Muscle of leg (tissue), 11 donors: Measurements from ENCODE around the gene SHISA8. TPM values are rescaled to one million over a fixed set of nuclear protein-coding genes. Genes with fewer than 3 reads are reported as not detected.

Source experiments
- DNase-seq: peaks from one replicate; pipeline ENCODE4 v3.0.0; 2013
- H3K27ac ChIP-seq: one replicate; pipeline ENCODE4 v1.5.1; 2013; ENCODE audit warnings: mild to moderate bottlenecking, low read length, control low read depth
- H3K27me3 ChIP-seq: one replicate; pipeline ENCODE4 v1.6.1; 2013; ENCODE audit warnings: low read length; ENCODE audit not compliant: control insufficient read depth, insufficient read depth
- H3K36me3 ChIP-seq: one replicate; pipeline ENCODE4 v1.6.1; 2013; ENCODE audit warnings: low read length; ENCODE audit not compliant: control insufficient read depth, insufficient read depth
- H3K4me1 ChIP-seq: one replicate; pipeline ENCODE4 v1.6.1; 2013; ENCODE audit warnings: low read length; ENCODE audit not compliant: control insufficient read depth, insufficient read depth
- H3K4me3 ChIP-seq: one replicate; pipeline ENCODE4 v1.5.1; 2013; ENCODE audit warnings: low read length, control low read depth
- H3K9me3 ChIP-seq: replicated peaks from 2 replicates; pipeline ENCODE4 v1.6.1; 2013; ENCODE audit warnings: low read depth, low read length; ENCODE audit not compliant: control insufficient read depth
- WGBS: methylation state at CpG from one replicate; pipeline ENCODE4 v1.1.5; 2013; ENCODE audit warnings: missing lambda C conversion rate; ENCODE audit not compliant: insufficient coverage; 5-methylcytosine and 5-hydroxymethylcytosine counted together
- polyA plus RNA-seq, 8 donors: library from polyadenylated mRNA; unstranded; fragments of 120-200 nt; gene quantifications; one replicate each; pipeline versions ENCODE4 v1.2.1 to v1.2.3, GENCODE V29; 2013; ENCODE audit warnings: inconsistent platforms in 1 of 8, low replicate concordance in 1 of 8; ENCODE audit not compliant: insufficient read length in 8 of 8, insufficient read depth in 1 of 8
- total RNA-seq: library from RNA; stranded (reverse); fragments of 120-200 nt; gene quantifications from one replicate; pipeline ENCODE4 v1.2.4, GENCODE V29; 2013

Gene SHISA8
- total and polyA plus RNA-seq, 9 donors, result 0.09 to 0.39 (median 0.20) TPM; not detected in 1

- WGBS, result 83% methylated on average over 4 of the region's 7 CpGs
- peaks cover 86% of the 10 kb centered on the region for H3K36me3 ChIP-seq
- no peaks in the 10 kb centered on the region for H3K9me3 ChIP-seq
- DNase-seq, result no peak
- H3K4me1 ChIP-seq, result peaks cover 24% of the 10 kb centered on the region
- no peak overlapping the region for H3K4me3 ChIP-seq
- no peaks in the 10 kb centered on the region for H3K27me3 ChIP-seq
- no peak overlapping the region for H3K27ac ChIP-seq
These were observed 21.1 kb downstream of the SHISA8 start for GRCh38 chr22:41893591-41894375.

- no peak overlapping the region for H3K27ac ChIP-seq
- WGBS, result 79% methylated on average over 4 of the region's 4 CpGs
- no peaks in the 10 kb centered on the region for H3K9me3 ChIP-seq
- H3K36me3 ChIP-seq, result peaks cover 85% of the 10 kb centered on the region
- peaks cover 17% of the 10 kb centered on the region for H3K4me1 ChIP-seq
- no peak for DNase-seq
- no peak overlapping the region for H3K4me3 ChIP-seq
- H3K27me3 ChIP-seq, result no peaks in the 10 kb centered on the region
These were observed 22.2 kb downstream of the SHISA8 start for GRCh38 chr22:41892721-41893120.

GRCh38 chr22:41891407-41891806 is 23.5 kb downstream of the SHISA8 start:
- WGBS, result 90% methylated on average over 5 of the region's 9 CpGs
- H3K9me3 ChIP-seq, result no peaks in the 10 kb centered on the region
- peaks cover 7% of the 10 kb centered on the region for H3K4me1 ChIP-seq
- no peaks in the 10 kb centered on the region for H3K27me3 ChIP-seq
- no peak overlapping the region for H3K27ac ChIP-seq
- H3K4me3 ChIP-seq, result no peak overlapping the region
- no peak for DNase-seq
- peaks cover 79% of the 10 kb centered on the region for H3K36me3 ChIP-seq

GRCh38 chr22:41888627-41889200 is 26.2 kb downstream of the SHISA8 start:
- no peak overlapping the region for H3K27ac ChIP-seq
- 94% methylated on average over 2 of the region's 4 CpGs for WGBS
- no peaks in the 10 kb centered on the region for H3K9me3 ChIP-seq
- peaks cover 82% of the 10 kb centered on the region for H3K36me3 ChIP-seq
- no peaks in the 10 kb centered on the region for H3K27me3 ChIP-seq
- no peak for DNase-seq
- H3K4me1 ChIP-seq, result peaks cover 7% of the 10 kb centered on the region
- no peak overlapping the region for H3K4me3 ChIP-seq

- no peak overlapping the region for H3K27ac ChIP-seq
- no peak for DNase-seq
- no peaks in the 10 kb centered on the region for H3K4me1 ChIP-seq
- WGBS, result 98% methylated on average over 5 of the region's 6 CpGs
- H3K27me3 ChIP-seq, result no peaks in the 10 kb centered on the region
- H3K4me3 ChIP-seq, result no peak overlapping the region
- H3K9me3 ChIP-seq, result no peaks in the 10 kb centered on the region
- peaks cover 85% of the 10 kb centered on the region for H3K36me3 ChIP-seq
These were observed 29.4 kb downstream of the SHISA8 start for GRCh38 chr22:41885516-41885915.

- Histone ChIP-seq H3K27me3 (no peaks in the 10 kb centered on the region), H3K36me3 (peaks cover 84% of the 10 kb centered on the region), H3K4me1 (no peaks in the 10 kb centered on the region), H3K9me3 (no peaks in the 10 kb centered on the region), H3K4me3 (no peak overlapping the region), H3K27ac (no peak overlapping the region)
- WGBS, result no CpG with 5 or more reads among the region's 2 CpGs
- DNase-seq, result no peak
These were observed 29.8 kb downstream of the SHISA8 start for GRCh38 chr22:41885116-41885515.

GRCh38 chr22:41883400-41883799 is 31.5 kb downstream of the SHISA8 start:
- no peaks in the 10 kb centered on the region for H3K27me3 ChIP-seq
- H3K4me1 ChIP-seq, result no peaks in the 10 kb centered on the region
- H3K4me3 ChIP-seq, result no peak overlapping the region
- no peak overlapping the region for H3K27ac ChIP-seq
- DNase-seq, result no peak
- H3K36me3 ChIP-seq, result peaks cover 86% of the 10 kb centered on the region
- H3K9me3 ChIP-seq, result no peaks in the 10 kb centered on the region
- WGBS, result 100% methylated on average over 1 of the region's 2 CpGs

- H3K36me3 ChIP-seq, result peaks cover 96% of the 10 kb centered on the region
- WGBS, result 97% methylated on average over 15 of the region's 16 CpGs
These were observed 34.2 kb downstream of the SHISA8 start for GRCh38 chr22:41880653-41881052.

GRCh38 chr22:41876675-41877074 is 38.2 kb downstream of the SHISA8 start:
- peaks cover 92% of the 10 kb centered on the region for H3K36me3 ChIP-seq
- H3K27ac ChIP-seq, result no peak overlapping the region
- no peaks in the 10 kb centered on the region for H3K27me3 ChIP-seq
- no peaks in the 10 kb centered on the region for H3K9me3 ChIP-seq
- H3K4me1 ChIP-seq, result no peaks in the 10 kb centered on the region
- no peak for DNase-seq
- no peak overlapping the region for H3K4me3 ChIP-seq

More at GRCh38 chr22:41880653-41881052, 34.2 kb downstream of the SHISA8 start:
- no peak overlapping the region for H3K27ac ChIP-seq
- no peaks in the 10 kb centered on the region for H3K4me1 ChIP-seq
- no peaks in the 10 kb centered on the region for H3K27me3 ChIP-seq
- H3K4me3 ChIP-seq, result no peak overlapping the region
- H3K9me3 ChIP-seq, result no peaks in the 10 kb centered on the region
- no peak for DNase-seq

GRCh38 chr22:41876275-41876674 is 38.6 kb downstream of the SHISA8 start:
- H3K4me3 ChIP-seq, result no peak overlapping the region
- H3K36me3 ChIP-seq, result peaks cover 92% of the 10 kb centered on the region
- no peak for DNase-seq
- no peaks in the 10 kb centered on the region for H3K4me1 ChIP-seq
- no CpG with 5 or more reads among the region's 3 CpGs for WGBS
- no peak overlapping the region for H3K27ac ChIP-seq
- no peaks in the 10 kb centered on the region for H3K27me3 ChIP-seq
- no peaks in the 10 kb centered on the region for H3K9me3 ChIP-seq
